Osteoblast (primary cell): ENCODE results near the gene SMCO2. TPM values are rescaled to one million over a fixed set of nuclear protein-coding genes. Genes with fewer than 3 reads are reported as not detected.
A peak's percentile ranks its signal among the peaks of the same experiment; 100 is the strongest.

Experiments used
- DNase-seq: peaks from one replicate; pipeline ENCODE4 v3.0.0; 2011; ENCODE audit warnings: low spot score, mixed read lengths; ENCODE audit not compliant: insufficient read length; ENCODE audit errors: missing footprints
- H2AFZ ChIP-seq: 2 replicates; pipeline ENCODE4 v1.6.0; 2011; ENCODE audit warnings: mild to moderate bottlenecking, low read length
- H3K27ac ChIP-seq: 2 replicates; pipeline ENCODE4 v1.5.1; 2011; ENCODE audit warnings: mild to moderate bottlenecking, low read depth, low read length, moderate library complexity
- H3K27me3 ChIP-seq: 2 replicates; pipeline ENCODE4 v1.6.0; 2012; ENCODE audit warnings: mild to moderate bottlenecking, control low read depth, inconsistent platforms, low read length, moderate library complexity; ENCODE audit not compliant: insufficient read depth
- H3K36me3 ChIP-seq: 2 replicates; pipeline ENCODE4 v1.5.1; 2011; ENCODE audit warnings: mild to moderate bottlenecking, low read length, control low read depth, moderate library complexity; ENCODE audit not compliant: insufficient read depth
- H3K4me1 ChIP-seq: 2 replicates; pipeline ENCODE4 v1.5.1; 2011; ENCODE audit warnings: mild to moderate bottlenecking, low read length, control low read depth, moderate library complexity; ENCODE audit not compliant: insufficient read depth
- H3K4me2 ChIP-seq: 2 replicates; pipeline ENCODE4 v1.6.0; 2011; ENCODE audit warnings: mild to moderate bottlenecking, low read length; ENCODE audit not compliant: insufficient read depth
- H3K4me3 ChIP-seq: fragments of 200-600 bp; sonication (generic); 3 replicates; pipeline ENCODE4 v1.5.1; 2012; ENCODE audit warnings: mild to moderate bottlenecking, low read length, inconsistent platforms; ENCODE audit not compliant: insufficient read depth
- H3K79me2 ChIP-seq: 2 replicates; pipeline ENCODE4 v1.6.0; 2012; ENCODE audit warnings: mild to moderate bottlenecking, low read length, control low read depth, inconsistent platforms; ENCODE audit not compliant: insufficient read depth
- H3K9me3 ChIP-seq: 2 replicates; pipeline ENCODE4 v1.5.1; 2011; ENCODE audit warnings: low read depth, low read length, control low read depth
- H4K20me1 ChIP-seq: 2 replicates; pipeline ENCODE4 v1.6.0; 2012; ENCODE audit warnings: mild to moderate bottlenecking, low read length, control low read depth; ENCODE audit not compliant: insufficient read depth
- total RNA-seq: library from RNA; depleted of rRNA; stranded (reverse); fragments of >200 nt; gene quantifications from 2 replicates; pipeline ENCODE4 v1.2.3, GENCODE V29; 2012
- TF ChIP-seq, protein P1 (sequence below): IDR thresholded peaks from 2 replicates; pipeline ENCODE4 v1.5.1; 2011; ENCODE audit warnings: mild to moderate bottlenecking, low read depth, low read length, moderate library complexity; ENCODE audit errors: extremely low read depth

SMCO2 gene
- total RNA-seq, 1 donor: 0.72 TPM

DNA sequence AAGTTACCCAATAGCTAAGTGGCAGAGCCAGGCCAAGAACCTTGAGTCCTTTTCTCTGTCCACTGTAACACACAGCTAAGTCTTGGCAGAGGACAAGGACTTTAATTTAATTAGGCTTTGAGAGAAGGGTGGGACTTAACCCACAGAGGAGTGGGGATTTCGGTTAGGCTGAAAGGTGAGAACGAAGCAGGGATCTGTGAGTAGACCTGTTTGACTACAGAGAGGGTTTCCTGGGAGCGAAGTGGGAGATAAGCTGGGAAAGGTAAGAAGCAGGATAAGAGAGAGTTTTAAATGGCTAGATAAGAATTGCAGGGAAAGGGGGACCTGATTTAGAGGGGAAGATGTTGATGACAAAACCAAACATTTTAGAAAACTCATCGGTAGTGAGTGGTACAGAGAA, 75.4 kb downstream of the SMCO2 start:
- Histone ChIP-seq H3K27ac (no peak overlapping the region), H3K4me2 (no peak overlapping the region), H3K36me3 (no peaks in the 10 kb centered on the region), H3K79me2 (peaks cover 34% of the 10 kb centered on the region), H3K27me3 (no peaks in the 10 kb centered on the region), H3K4me1 (peaks cover 31% of the 10 kb centered on the region), H2AFZ (no peak overlapping the region), H3K4me3 (no peak overlapping the region), H3K9me3 (no peaks in the 10 kb centered on the region), H4K20me1 (peaks cover 6% of the 10 kb centered on the region)
- TF ChIP-seq, protein P1, sequence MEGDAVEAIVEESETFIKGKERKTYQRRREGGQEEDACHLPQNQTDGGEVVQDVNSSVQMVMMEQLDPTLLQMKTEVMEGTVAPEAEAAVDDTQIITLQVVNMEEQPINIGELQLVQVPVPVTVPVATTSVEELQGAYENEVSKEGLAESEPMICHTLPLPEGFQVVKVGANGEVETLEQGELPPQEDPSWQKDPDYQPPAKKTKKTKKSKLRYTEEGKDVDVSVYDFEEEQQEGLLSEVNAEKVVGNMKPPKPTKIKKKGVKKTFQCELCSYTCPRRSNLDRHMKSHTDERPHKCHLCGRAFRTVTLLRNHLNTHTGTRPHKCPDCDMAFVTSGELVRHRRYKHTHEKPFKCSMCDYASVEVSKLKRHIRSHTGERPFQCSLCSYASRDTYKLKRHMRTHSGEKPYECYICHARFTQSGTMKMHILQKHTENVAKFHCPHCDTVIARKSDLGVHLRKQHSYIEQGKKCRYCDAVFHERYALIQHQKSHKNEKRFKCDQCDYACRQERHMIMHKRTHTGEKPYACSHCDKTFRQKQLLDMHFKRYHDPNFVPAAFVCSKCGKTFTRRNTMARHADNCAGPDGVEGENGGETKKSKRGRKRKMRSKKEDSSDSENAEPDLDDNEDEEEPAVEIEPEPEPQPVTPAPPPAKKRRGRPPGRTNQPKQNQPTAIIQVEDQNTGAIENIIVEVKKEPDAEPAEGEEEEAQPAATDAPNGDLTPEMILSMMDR: no peak
- DNase-seq: no peak

DNA sequence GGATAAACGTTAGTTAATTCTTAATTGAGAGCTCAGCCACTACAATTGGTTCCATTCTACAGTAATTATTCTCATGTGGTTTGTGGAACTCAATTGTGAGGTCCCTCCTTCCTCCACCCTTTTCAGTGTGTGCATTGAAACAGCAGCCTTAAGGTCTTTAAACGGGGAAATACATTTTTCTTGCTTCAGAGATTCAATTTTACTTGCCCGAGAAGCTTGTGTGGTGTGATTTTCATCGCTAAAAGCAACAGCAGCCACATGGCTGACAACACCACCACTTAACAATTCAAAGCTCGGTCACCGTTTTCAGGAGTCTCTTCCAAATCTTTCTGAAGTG, 76.7 kb downstream of the SMCO2 start:
- H3K27ac ChIP-seq: peak overlapping the region; percentile 97
- H2AFZ ChIP-seq: peak overlapping the region; percentile 91
- H3K4me1 ChIP-seq: peaks cover 38% of the 10 kb centered on the region
- H3K79me2 ChIP-seq: peaks cover 46% of the 10 kb centered on the region
- H3K27me3 ChIP-seq: no peaks in the 10 kb centered on the region
- peak overlapping the region; percentile 87 for H3K4me3 ChIP-seq
- TF ChIP-seq, protein P1: no peak
- no peaks in the 10 kb centered on the region for H3K9me3 ChIP-seq
- no peak for DNase-seq
- peak overlapping the region; percentile 99 for H3K4me2 ChIP-seq
- H4K20me1 ChIP-seq: peaks cover 6% of the 10 kb centered on the region
- no peaks in the 10 kb centered on the region for H3K36me3 ChIP-seq

- H3K27me3 ChIP-seq: no peaks in the 10 kb centered on the region
- peaks cover 52% of the 10 kb centered on the region for H3K79me2 ChIP-seq
- DNase-seq: peak; percentile 90
- no peaks in the 10 kb centered on the region for H3K36me3 ChIP-seq
- H2AFZ ChIP-seq: peak within 1 kb of the TSS; percentile 91
- peaks cover 6% of the 10 kb centered on the region for H4K20me1 ChIP-seq
- H3K4me3 ChIP-seq: peak within 1 kb of the TSS; percentile 87
- H3K4me2 ChIP-seq: peak within 1 kb of the TSS; percentile 99
- no peaks in the 10 kb centered on the region for H3K9me3 ChIP-seq
- TF ChIP-seq, protein P1: peak; percentile 26
- peak within 1 kb of the TSS; percentile 97 for H3K27ac ChIP-seq
- H3K4me1 ChIP-seq: peaks cover 43% of the 10 kb centered on the region
These were observed 77.3 kb downstream of the SMCO2 start, which contains the start of gene PPFIBP1 for GRCh38 chr12:27523642-27524493. Gene PPFIBP1, plus strand, starts transcription at chr12:27524206. Its CDS starts 109,191 bp downstream, at chr12:27633397.

GRCh38 chr12:27524494-27524835, 77.9 kb downstream of the SMCO2 start:
- H3K4me1 ChIP-seq: peaks cover 46% of the 10 kb centered on the region
- H3K4me2 ChIP-seq: peak overlapping the region; percentile 82
- no peaks in the 10 kb centered on the region for H3K27me3 ChIP-seq
- H4K20me1 ChIP-seq: peaks cover 6% of the 10 kb centered on the region
- H3K4me3 ChIP-seq: peak overlapping the region; percentile 87
- DNase-seq: no peak
- H2AFZ ChIP-seq: no peak overlapping the region
- H3K36me3 ChIP-seq: no peaks in the 10 kb centered on the region
- H3K79me2 ChIP-seq: peaks cover 58% of the 10 kb centered on the region
- H3K27ac ChIP-seq: peak overlapping the region; percentile 97
- no peaks in the 10 kb centered on the region for H3K9me3 ChIP-seq
- TF ChIP-seq, protein P1: no peak
